ENCODE results near the gene SQSTM1. TPM values are rescaled to one million over a fixed set of nuclear protein-coding genes. Genes with fewer than 3 reads are reported as not detected.

Gene SQSTM1
- total RNA-seq, 1 experiment from 2014 or later: 78.5 TPM

GRCh38 chr5:179777909-179778308 lies 42.8 kb upstream of the SQSTM1 start (continued):
- TF ChIP-seq TEAD4 (CRISPR knock-in tag; IDR thresholded peaks at IDR 0.05) (no peak), ZNF138 (CRISPR knock-in tag; conservative IDR thresholded peaks at IDR 0.05) (no peak), CREB1 (CRISPR knock-in tag; IDR thresholded peaks at IDR 0.05) (no peak), FOXJ3 (CRISPR knock-in tag; IDR thresholded peaks at IDR 0.05; ENCODE audit: borderline replicate concordance) (no peak), JUN (CRISPR knock-in tag; IDR thresholded peaks at IDR 0.05) (no peak), USF1 (CRISPR knock-in tag; IDR thresholded peaks at IDR 0.05) (no peak), ATF3 (CRISPR knock-in tag; conservative IDR thresholded peaks at IDR 0.05) (no peak), RORB (CRISPR knock-in tag; IDR thresholded peaks at IDR 0.05) (no peak), STAT6 (CRISPR knock-in tag; conservative IDR thresholded peaks at IDR 0.05; ENCODE audit: low read depth) (no peak), ZNF416 (CRISPR knock-in tag; IDR thresholded peaks at IDR 0.05) (no peak)

GRCh38 chr5:179778591-179778990 lies 42.1 kb upstream of the SQSTM1 start:
- no peaks in the 10 kb centered on the region for H3K4me1 Mint-ChIP-seq
- no peak for DNase-seq (ENCODE audit: low spot score)
- no peaks in the 10 kb centered on the region for H3K9me3 Mint-ChIP-seq
- no peak for ATAC-seq
- no peak for TF ChIP-seq RELA (CRISPR knock-in tag; IDR thresholded peaks at IDR 0.05; ENCODE audit: borderline replicate concordance)
- no peak for TF ChIP-seq ATF6 (CRISPR knock-in tag; IDR thresholded peaks at IDR 0.05)
- no peak for TF ChIP-seq HMGXB4 (CRISPR knock-in tag; IDR thresholded peaks at IDR 0.05)
- no peak for TF ChIP-seq ZNF425 (CRISPR knock-in tag; conservative IDR thresholded peaks at IDR 0.05)
- no peak for TF ChIP-seq AR (CRISPR knock-in tag; IDR thresholded peaks at IDR 0.05)
- TF ChIP-seq OVOL2 (CRISPR knock-in tag; IDR thresholded peaks at IDR 0.05; ENCODE audit: borderline replicate concordance): no peak
- TF ChIP-seq ZNF263 (CRISPR knock-in tag; IDR thresholded peaks at IDR 0.05; ENCODE audit: low read depth): no peak
- no peak for TF ChIP-seq ATF1 (CRISPR knock-in tag; IDR thresholded peaks at IDR 0.05)
- no peak for TF ChIP-seq ELF4 (CRISPR knock-in tag; IDR thresholded peaks at IDR 0.05; ENCODE audit: low read depth)
- no peak for TF ChIP-seq ZNF671 (CRISPR knock-in tag; IDR thresholded peaks at IDR 0.05)
- TF ChIP-seq FOXK1 (CRISPR knock-in tag; IDR thresholded peaks at IDR 0.05): no peak
- no peak for TF ChIP-seq ATF3 (CRISPR knock-in tag; conservative IDR thresholded peaks at IDR 0.05)
- no peak overlapping the region for H3K27ac Mint-ChIP-seq
- no peaks in the 10 kb centered on the region for H3K27me3 Mint-ChIP-seq (ENCODE audit: low read depth)
- peaks cover 30% of the 10 kb centered on the region for H3K36me3 Mint-ChIP-seq
- POLR2A ChIA-PET: no interaction called here
- CTCF ChIA-PET: no interaction called here
- no peak overlapping the region for H3K4me3 Mint-ChIP-seq

Measured in WTC11 (cell line).